Skin of body (tissue), 2 donors: ENCODE measurements around the gene ADAMTS16. TPM values are rescaled to one million over a fixed set of nuclear protein-coding genes. Genes with fewer than 3 reads are reported as not detected.

Experiments
- DNase-seq: peaks from one replicate; lab custom pipeline; 2025; lab: John Stamatoyannopoulos, UW
- total RNA-seq: library from RNA; depleted of rRNA; stranded (reverse); fragments of >200 nt; gene quantifications from one replicate; pipeline ENCODE4 v1.2.3, GENCODE V29; 2014

ADAMTS16 gene
- total RNA-seq, 1 donor from 2014 or later, result 3.1 TPM

DNA sequence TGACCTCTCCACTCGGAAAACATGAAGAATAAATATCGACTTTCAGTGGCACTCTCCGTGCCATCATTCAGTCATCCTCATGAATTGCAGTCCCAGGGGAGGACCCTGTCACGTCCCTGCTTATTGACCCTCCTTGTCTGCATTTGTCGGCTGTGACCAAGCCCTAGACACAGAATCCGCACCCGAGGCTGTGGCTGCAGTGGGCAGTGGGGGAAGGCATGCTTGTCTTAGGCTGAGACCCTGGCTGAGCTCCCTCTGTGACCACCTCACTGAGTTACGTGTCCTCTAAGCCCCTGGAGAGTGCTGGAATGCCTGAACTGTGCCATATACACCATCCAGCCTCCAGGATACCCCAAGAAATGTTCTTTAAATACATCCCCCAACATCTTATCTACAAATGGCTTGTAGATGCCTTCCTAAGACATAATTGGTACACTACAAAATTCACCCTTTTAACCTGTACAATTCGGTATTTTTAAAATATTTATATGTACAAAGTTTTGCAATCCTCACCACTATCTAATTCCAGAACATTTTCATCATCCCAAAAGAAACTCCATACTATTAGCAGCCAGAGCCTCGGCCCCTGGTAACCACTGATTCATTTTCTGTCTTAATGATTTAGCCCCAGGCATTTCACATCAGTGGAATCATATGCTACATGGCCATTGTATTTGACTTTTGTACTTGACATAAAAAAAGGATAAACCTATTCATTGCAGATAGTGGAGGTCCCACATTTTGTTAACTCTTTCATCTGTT, 201.6 kb downstream of the ADAMTS16 start:
- DNase-seq, result no peak

- DNase-seq, result no peak
These were observed 202.7 kb downstream of the ADAMTS16 start for GRCh38 chr5:5342784-5343183.

DNA sequence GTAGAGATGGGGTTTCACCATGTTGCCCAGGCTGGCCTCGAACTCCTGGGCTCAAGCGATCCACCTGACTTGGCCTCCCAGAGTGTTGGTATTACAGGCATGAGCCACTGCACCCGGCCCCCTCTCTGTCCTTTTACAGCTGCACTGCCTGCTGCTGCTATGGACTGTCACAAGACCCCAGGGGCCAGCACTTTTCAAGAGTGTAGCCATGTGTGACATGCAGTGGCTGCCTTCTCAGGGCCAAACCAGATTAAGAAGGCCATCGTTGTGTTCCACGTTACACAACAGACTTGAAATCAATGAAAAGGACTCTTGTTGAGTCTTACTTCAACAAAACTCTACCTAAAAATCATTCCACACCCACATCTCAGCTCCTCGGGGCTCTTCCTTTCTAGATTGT, 203.4 kb downstream of the ADAMTS16 start:
- DNase-seq, result no peak

DNA sequence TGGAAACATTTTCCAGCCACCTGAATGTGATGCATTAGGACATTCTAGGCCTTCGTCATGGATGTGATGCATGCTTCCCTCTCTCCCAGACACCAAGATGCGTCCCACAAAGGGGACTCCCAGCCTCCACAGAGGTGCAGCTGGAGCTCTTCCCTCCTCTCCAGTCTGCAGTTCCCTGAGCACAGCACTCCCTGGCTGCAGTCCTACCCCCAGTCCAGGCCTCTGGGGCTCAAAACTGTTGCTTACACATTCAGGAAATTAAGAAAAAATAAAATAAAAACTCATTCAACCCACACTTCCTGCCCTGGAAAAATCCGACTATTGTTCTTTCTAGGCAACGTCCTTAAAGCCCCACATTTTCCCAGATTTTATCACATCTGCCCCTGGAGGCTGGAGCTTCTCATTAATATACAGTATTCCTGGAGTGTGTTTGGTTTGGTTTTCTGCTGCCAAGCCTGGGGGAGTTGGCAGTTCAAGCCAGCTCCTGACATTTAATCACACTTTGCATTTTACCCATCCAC, 204.0 kb downstream of the ADAMTS16 start:
- no peak for DNase-seq

DNA sequence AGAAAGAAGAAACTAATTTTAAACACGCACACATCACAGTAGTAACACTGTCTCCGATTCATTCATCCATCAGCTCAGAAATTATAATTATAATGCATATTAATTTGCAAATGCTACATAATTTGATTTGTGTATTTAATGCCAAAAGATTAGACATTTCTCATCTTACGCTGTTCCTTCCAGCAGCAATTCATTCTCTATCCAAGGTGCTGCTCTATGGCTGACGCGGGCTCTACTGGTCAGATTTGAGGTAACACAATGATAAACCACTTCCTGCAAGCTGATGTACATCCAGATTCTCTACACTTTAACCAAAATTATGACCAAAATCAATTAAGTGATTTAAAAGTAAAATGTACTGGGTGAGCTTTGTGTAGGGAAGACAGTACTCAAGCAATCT, 204.5 kb downstream of the ADAMTS16 start:
- DNase-seq, result no peak

DNA sequence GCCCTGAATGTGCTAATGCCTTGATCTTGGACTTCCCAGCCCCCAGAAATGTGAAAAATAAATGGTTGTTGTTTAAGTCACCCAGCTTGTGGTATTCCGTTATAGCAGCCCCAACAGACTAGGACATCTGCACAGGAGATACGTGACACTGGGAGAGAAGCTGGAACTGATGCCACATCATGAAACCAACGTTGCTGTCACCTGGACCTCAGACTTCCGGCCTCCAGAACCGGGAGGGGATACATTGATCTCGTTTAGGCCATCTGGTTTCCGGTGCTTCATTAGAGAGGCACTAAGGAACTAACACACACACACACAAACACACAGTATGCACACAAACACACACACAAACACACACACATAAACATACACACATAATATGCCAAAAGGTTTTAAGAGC, 207.3 kb downstream of the ADAMTS16 start:
- DNase-seq, result no peak

GRCh38 chr5:5348135-5348534, 208.0 kb downstream of the ADAMTS16 start:
- no peak for DNase-seq

DNA sequence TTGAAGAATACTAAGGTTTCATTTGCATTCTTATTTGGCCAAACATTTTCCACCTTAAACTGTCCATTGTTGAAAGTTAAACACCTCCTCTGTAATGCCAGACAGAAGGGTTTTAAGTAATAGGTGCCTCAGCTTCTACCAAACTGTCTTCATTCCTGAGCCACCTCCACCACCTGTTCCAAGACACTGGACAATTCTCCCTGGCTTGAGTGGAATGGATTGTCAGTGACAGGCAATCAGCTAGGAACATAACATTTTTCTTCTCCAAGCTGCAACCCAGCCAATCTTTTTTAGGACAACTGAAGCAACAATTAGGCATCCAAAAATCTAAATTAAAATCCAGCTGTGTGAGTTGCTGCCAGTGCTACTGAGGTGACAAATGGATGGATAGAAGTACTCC, 208.4 kb downstream of the ADAMTS16 start:
- DNase-seq, result no peak

- no peak for DNase-seq
These were observed 210.0 kb downstream of the ADAMTS16 start for GRCh38 chr5:5350101-5350500.

DNA sequence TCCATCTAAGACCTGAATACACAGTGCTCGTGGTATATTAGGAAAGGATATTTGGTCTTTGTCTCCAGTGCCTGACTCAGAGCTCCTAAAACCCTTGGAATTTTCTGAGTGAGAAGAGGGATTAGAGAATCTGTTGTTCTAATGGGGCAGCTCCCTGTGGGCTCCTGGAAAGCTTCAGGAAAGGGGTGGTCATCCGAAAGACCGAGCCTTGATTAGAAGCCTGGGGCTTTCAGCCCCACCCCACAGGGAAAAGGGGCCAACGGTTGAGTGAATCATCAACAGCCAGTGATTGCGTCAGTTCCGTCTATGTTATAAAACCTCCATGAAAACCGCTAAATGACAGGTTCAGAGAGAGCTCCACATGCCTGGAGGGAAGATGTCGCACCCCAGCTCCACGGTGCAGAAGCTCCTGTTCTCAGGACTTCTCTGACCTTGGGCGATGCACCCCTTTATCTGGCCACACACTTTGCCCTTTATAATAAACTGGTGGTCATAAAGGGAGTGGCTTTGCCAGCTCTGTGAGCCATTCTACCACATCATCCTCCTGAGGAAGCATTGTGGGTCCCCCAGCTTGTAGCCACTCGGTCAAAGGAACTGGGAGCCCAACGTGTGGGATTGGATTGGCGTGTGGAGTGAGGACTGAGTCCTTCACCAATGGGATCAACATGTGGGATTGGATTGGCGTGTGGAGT, 211.3 kb downstream of the ADAMTS16 start:
- DNase-seq, result no peak

- no peak for DNase-seq
These were observed 212.5 kb downstream of the ADAMTS16 start for GRCh38 chr5:5352675-5353074.

- no peak for DNase-seq
These were observed 213.6 kb downstream of the ADAMTS16 start for GRCh38 chr5:5353681-5354080.

DNA sequence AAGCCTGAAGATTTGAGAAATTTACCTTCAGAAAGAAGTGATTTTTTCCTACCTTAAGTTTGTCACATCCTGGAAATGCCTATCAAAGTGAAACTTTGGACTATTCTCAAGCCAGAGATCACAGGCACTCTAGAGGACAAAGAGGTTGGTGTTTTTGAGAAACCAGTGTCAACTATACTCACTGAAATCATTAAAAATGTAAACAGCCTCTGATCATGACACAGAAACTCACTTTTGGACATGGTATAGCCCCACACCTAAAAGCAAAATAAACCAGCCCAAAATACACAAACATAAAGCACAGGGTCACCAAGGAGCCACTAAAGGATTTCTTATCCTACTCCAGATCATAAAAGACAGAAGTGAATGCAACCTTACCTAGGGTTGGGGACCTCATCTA, 216.6 kb downstream of the ADAMTS16 start:
- DNase-seq, result no peak

GRCh38 chr5:5359618-5360017, 219.5 kb downstream of the ADAMTS16 start:
- no peak for DNase-seq

- DNase-seq, result no peak
These were observed 220.3 kb downstream of the ADAMTS16 start for GRCh38 chr5:5360363-5360940.

GRCh38 chr5:5360941-5361520, 220.9 kb downstream of the ADAMTS16 start:
- no peak for DNase-seq

DNA sequence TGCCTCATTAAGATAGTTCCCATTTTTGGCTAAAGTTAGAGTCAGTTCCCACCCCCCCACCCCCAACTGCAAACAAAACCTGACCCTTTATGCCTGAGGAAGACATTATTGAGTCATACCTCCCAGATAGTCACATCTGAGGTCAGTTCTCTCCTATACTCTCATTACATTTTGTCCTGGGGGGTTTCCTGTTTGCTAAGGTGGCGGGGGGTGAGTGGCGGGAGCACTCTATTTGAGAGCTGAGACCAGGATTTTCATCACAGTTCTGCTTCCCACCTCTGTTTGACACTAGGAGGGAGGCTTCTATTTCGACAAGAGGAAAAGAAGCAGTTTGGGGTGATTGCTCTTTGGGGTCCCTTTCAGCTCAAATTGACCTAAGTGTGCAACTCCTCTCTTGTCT, 222.9 kb downstream of the ADAMTS16 start:
- no peak for DNase-seq

- DNase-seq, result no peak
These were observed 224.8 kb downstream of the ADAMTS16 start for GRCh38 chr5:5364932-5365331.

- DNase-seq, result peak; percentile 39
These were observed 227.6 kb downstream of the ADAMTS16 start for GRCh38 chr5:5367739-5368138.

DNA sequence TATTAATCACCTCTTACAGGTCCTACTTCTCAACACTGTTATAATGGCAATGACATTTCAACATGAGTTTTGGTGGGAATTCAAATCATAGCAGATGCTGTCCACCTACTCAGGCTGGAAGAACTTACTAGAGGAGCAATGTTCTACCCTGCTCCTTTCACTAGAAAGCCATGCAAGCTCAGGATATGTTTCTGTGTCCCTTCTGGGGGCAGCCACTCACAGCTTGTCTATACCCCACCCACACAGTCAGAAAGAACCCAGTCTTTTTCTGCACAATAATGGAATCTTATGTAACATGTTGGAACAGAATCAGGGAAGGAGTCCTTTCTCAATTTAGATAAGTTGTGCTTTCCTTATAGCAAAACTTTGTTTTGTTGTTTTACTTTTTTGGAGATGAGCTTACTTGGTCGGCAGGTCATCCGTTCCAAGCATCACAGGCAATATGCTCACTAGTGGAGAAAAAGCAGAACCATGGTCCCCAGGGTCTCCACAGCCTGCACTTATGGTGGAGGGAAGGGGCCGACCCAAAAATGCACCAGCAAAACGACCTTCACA, 229.0 kb downstream of the ADAMTS16 start:
- DNase-seq, result no peak
